ENCODE data around the gene JDP2. TPM values are rescaled to one million over a fixed set of nuclear protein-coding genes. Genes with fewer than 3 reads are reported as not detected.

Gene JDP2
- total RNA-seq, 1 donor from 2014 or later, result 59.2 TPM

DNA sequence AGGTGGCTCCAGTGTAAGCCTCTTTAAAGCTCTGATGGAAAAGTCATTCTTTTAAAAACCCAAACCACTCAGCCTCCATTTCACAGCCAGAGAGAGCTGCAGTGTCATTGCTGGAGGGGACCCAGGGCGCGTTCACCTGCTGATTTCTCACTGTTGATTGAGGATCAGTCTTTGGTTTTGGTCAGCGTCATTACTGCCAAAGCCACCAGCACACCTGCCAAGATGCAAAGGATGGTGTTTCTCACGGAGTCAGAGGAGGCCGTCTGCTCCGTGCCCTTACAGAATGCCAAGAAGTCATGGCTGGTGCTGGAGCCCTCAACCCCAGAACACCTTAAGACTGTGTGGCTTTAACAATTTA, 61.6 kb downstream of the JDP2 start:
- intact Hi-C loops (cut with DNase I), result loop anchor here (10.0 kb wide), 1 partner anchor 355 kb away; no protein-coding TSS in a partner anchor
- ATAC-seq, result no peak
- TF ChIP-seq, protein P1, sequence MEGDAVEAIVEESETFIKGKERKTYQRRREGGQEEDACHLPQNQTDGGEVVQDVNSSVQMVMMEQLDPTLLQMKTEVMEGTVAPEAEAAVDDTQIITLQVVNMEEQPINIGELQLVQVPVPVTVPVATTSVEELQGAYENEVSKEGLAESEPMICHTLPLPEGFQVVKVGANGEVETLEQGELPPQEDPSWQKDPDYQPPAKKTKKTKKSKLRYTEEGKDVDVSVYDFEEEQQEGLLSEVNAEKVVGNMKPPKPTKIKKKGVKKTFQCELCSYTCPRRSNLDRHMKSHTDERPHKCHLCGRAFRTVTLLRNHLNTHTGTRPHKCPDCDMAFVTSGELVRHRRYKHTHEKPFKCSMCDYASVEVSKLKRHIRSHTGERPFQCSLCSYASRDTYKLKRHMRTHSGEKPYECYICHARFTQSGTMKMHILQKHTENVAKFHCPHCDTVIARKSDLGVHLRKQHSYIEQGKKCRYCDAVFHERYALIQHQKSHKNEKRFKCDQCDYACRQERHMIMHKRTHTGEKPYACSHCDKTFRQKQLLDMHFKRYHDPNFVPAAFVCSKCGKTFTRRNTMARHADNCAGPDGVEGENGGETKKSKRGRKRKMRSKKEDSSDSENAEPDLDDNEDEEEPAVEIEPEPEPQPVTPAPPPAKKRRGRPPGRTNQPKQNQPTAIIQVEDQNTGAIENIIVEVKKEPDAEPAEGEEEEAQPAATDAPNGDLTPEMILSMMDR (IDR thresholded peaks at IDR 0.05), result no peak

DNA sequence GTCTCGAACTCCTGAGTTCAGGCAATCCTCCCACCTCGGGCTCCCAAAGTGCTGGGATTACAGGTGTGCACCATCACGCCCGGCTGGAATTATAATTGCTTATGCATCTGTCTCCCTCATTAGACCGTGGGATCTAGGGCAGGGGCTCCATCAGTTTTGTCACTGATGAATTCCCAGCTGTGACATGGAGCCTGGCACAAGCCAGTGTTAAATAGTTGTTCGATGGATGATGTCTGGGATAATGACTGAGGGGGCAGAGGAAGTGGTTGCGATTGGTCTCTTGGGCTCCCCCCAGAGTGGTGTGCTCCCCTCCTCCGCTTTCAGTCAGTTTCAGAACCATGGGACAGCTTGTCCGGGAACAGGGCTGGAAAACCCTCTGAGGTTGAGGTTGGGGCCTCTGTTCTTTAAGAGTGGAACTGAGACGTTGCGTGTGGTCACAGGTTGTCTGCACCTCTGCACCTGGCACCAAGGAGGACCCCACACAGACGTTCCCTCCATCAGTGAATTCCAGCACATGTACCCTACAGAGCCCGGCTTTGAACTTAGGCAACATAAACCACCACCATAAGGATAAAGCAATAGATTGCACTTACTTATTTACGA, 63.7 kb downstream of the JDP2 start:
- Histone ChIP-seq H3K27ac (no peak overlapping the region), H3K36me3 (no peaks in the 10 kb centered on the region), H3K4me3 (no peak overlapping the region), H3K27me3 (ENCODE audit: low read depth) (no peaks in the 10 kb centered on the region), H3K4me1 (no peaks in the 10 kb centered on the region), H3K9me3 (no peaks in the 10 kb centered on the region)
- intact Hi-C loops (cut with DNase I), result no loop called here
- TF ChIP-seq, protein P1 (IDR thresholded peaks at IDR 0.05), result no peak
- DNase-seq (no peak), ATAC-seq (no peak)

More for the DNA sequence above, 61.6 kb downstream of the JDP2 start:
- no peak overlapping the region for H3K27ac ChIP-seq
- no peak for DNase-seq
- no peaks in the 10 kb centered on the region for H3K27me3 ChIP-seq (ENCODE audit: low read depth)
- no peak overlapping the region for H3K4me3 ChIP-seq
- H3K9me3 ChIP-seq, result no peaks in the 10 kb centered on the region
- no peaks in the 10 kb centered on the region for H3K4me1 ChIP-seq
- H3K36me3 ChIP-seq, result no peaks in the 10 kb centered on the region

DNA sequence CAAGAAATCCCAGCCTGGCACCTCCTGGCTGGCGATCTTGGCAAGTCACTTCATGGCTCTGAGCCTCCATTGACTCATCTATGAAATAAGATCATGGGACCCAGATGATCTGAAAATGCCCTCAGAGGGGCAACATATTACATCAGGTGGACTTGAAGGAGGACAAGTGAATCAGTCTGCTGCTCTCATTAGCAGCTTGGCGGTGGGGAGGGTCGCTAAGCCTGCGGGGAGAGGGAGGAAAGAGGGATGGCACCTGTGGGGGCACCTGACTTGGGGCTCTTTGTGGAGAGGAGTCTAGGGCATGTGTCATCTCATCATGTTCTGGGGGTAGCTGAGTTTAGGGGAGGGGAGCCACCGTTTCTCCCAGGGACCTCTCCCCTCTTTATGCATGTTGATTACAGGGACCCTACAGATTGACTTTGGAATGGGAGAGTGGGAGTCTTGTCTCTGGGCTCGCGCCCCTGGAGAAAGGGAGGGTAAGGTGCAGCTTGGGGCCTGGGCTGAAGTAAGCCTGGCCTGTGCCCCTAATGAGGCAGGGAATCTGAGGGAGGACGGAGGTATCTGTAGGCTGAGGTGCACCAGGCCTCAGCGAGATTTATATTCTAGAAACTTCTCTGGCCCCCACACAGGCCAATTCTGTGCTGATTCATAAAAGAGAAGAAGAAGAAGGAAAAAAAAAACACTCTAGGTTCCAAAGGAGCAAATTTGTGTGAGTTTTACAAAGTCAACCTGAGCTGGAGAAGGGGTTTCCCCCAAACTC, 65.2 kb downstream of the JDP2 start:
- H3K27ac ChIP-seq, result no peak overlapping the region
- H3K27me3 ChIP-seq (ENCODE audit: low read depth), result no peaks in the 10 kb centered on the region
- H3K4me3 ChIP-seq, result no peak overlapping the region
- TF ChIP-seq, protein P1 (IDR thresholded peaks at IDR 0.05), result no peak
- H3K4me1 ChIP-seq, result no peaks in the 10 kb centered on the region
- H3K36me3 ChIP-seq, result no peaks in the 10 kb centered on the region
- intact Hi-C loops (cut with DNase I), result no loop called here
- ATAC-seq (no peak), DNase-seq (no peak)
- H3K9me3 ChIP-seq, result no peaks in the 10 kb centered on the region

DNA sequence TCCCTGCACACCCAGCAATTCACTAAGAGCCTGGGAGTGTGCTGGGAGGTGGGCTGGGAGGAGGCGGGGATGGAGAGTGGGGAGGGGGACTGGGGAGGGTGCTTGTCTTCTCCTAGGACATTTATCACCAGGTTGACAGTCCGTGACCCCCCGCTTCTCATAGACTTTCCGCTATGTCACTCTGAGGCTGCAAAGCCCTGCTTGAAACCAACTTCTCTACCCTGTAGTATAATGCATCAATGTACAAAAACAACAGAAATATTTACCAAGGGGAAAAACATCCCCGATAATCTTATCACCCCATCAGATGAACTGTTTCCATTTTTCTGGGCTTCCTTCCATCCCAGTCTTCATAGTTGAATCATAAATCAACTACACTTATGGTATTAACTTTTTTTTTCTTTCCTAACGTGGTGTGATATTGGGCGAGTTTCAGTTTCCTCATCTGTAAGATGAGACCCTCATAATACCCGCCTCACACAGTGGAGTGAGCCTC, 65.8 kb downstream of the JDP2 start:
- no peak overlapping the region for H3K27ac ChIP-seq
- TF ChIP-seq, protein P1 (IDR thresholded peaks at IDR 0.05), result no peak
- intact Hi-C loops (cut with DNase I), result no loop called here
- DNase-seq (no peak), ATAC-seq (no peak)
- no peaks in the 10 kb centered on the region for H3K27me3 ChIP-seq (ENCODE audit: low read depth)
- H3K4me1 ChIP-seq, result no peaks in the 10 kb centered on the region
- no peak overlapping the region for H3K4me3 ChIP-seq
- no peaks in the 10 kb centered on the region for H3K9me3 ChIP-seq
- no peaks in the 10 kb centered on the region for H3K36me3 ChIP-seq

DNA sequence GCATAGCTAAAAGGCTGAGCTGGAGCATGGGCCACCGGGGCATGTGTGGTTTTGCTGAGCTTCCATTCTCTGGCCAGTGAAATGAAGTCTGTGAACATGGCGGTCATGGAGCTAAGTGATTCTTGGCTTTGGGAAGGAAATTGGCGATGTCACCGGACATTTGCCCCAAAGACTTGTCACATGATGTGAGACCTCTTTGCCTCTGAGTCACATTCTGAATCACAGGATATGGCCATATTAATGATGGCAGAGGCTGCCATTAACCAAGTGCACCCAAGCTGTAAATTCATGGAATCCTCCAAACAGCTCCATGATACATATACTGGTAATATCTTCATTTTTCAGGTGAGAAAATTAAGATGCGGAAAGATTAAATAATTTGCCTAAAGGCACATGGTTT, 67.1 kb downstream of the JDP2 start:
- TF ChIP-seq, protein P1 (IDR thresholded peaks at IDR 0.05), result no peak
- Histone ChIP-seq H3K27me3 (ENCODE audit: low read depth) (no peaks in the 10 kb centered on the region), H3K27ac (no peak overlapping the region), H3K9me3 (no peaks in the 10 kb centered on the region), H3K4me3 (no peak overlapping the region), H3K4me1 (no peaks in the 10 kb centered on the region), H3K36me3 (no peaks in the 10 kb centered on the region)
- ATAC-seq (no peak), DNase-seq (no peak)
- intact Hi-C loops (cut with DNase I), result no loop called here

Data from lower lobe of right lung (tissue), 2 donors.